Smooth muscle cell (in vitro differentiated cells): ENCODE measurements around the gene GLI2. TPM values are rescaled to one million over a fixed set of nuclear protein-coding genes. Genes with fewer than 3 reads are reported as not detected.

Experiments
- DNase-seq: peaks from one replicate; lab custom pipeline; 2025; ENCODE audit not compliant: unreplicated experiment; lab: John Stamatoyannopoulos, UW
- H2AFZ ChIP-seq: fragments of 200-600 bp; sonication (generic); 2 replicates; pipeline ENCODE4 v1.6.0; 2016; ENCODE audit warnings: antibody characterized with exemption, low read depth, mild to moderate bottlenecking
- H3F3A ChIP-seq: fragments of 200-600 bp; sonication (generic); 2 replicates; pipeline ENCODE4 v1.6.0; 2017; ENCODE audit warnings: antibody characterized with exemption, low read depth
- H3K27ac ChIP-seq: fragments of 200-600 bp; sonication (generic); 2 replicates; pipeline ENCODE4 v1.5.1; 2016; ENCODE audit warnings: low read depth, mild to moderate bottlenecking
- H3K27me3 ChIP-seq: fragments of 200-600 bp; sonication (generic); 2 replicates; pipeline ENCODE4 v1.6.1; 2016; ENCODE audit warnings: low read depth, mild to moderate bottlenecking
- H3K36me3 ChIP-seq: fragments of 200-600 bp; sonication (generic); 2 replicates; pipeline ENCODE4 v1.5.1; 2016; ENCODE audit warnings: low read depth
- H3K4me1 ChIP-seq: fragments of 200-600 bp; sonication (generic); 2 replicates; pipeline ENCODE4 v1.5.1; 2016; ENCODE audit warnings: low read depth
- H3K4me2 ChIP-seq: fragments of 200-600 bp; sonication (generic); 2 replicates; pipeline ENCODE4 v1.6.0; 2016; ENCODE audit warnings: mild to moderate bottlenecking
- H3K4me3 ChIP-seq: fragments of 200-600 bp; sonication (generic); 2 replicates; pipeline ENCODE4 v1.5.1; 2016; ENCODE audit warnings: mild to moderate bottlenecking
- H3K79me2 ChIP-seq: fragments of 200-600 bp; sonication (generic); 2 replicates; pipeline ENCODE4 v1.6.0; 2016; ENCODE audit warnings: low read depth, mild to moderate bottlenecking
- H3K9ac ChIP-seq: fragments of 200-600 bp; sonication (generic); 2 replicates; pipeline ENCODE4 v1.6.0; 2016; ENCODE audit warnings: low read depth
- H3K9me3 ChIP-seq: fragments of 200-600 bp; sonication (generic); replicated peaks from 2 replicates; pipeline ENCODE4 v1.5.1; 2016; ENCODE audit warnings: low read depth
- H4K20me1 ChIP-seq: fragments of 200-600 bp; sonication (generic); 2 replicates; pipeline ENCODE4 v1.6.0; 2016; ENCODE audit warnings: low read depth
- WGBS: methylation state at CpG from one replicate; pipeline ENCODE4 v1.1.7; 2016; ENCODE audit warnings: low lambda C conversion rate; 5-methylcytosine and 5-hydroxymethylcytosine counted together
- polyA plus RNA-seq: library from polyadenylated mRNA; unstranded; fragments of >200 nt; fragmentation: Nextera tagmentation; extraction: Ambion mirVana; gene quantifications from 2 replicates; pipeline ENCODE4 v1.2.1, GENCODE V29; 2016
- total RNA-seq: library from RNA; depleted of rRNA; stranded (reverse); fragments of >200 nt; gene quantifications from 2 replicates; pipeline ENCODE4 v1.2.3, GENCODE V29; 2014
- TF ChIP-seq, protein P1 (sequence below): fragments of 200-600 bp; sonication (generic); IDR thresholded peaks from 2 replicates; pipeline ENCODE4 v1.5.1; 2017; ENCODE audit warnings: borderline replicate concordance, mild to moderate bottlenecking, antibody characterized with exemption; ENCODE audit not compliant: insufficient read depth, poor library complexity, severe bottlenecking

The GLI2 gene
- total and polyA plus RNA-seq, 2 experiments from 2014 or later: 9.4 to 10.6 TPM

DNA sequence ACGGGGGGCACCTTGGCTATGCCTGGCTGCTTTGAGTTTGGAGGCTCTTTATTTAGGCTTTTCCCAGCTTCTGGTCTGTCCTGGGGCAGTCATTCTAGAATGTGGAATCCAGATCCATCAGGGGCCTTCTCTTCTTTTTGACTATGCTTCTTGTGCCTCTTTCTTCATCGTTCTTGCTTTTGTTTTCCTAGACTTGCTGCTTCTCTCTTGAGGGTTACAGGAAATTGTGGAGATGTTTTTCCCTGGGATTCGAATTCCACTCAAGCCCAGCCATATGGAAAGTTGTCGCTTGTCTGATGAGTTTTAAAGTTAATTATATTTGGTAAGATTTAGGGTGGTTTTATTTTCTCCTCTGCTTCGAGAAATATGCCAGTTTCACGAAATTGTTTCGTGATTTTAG lies 2.4 kb downstream of the GLI2 start:
- no peak for DNase-seq
- Histone ChIP-seq H2AFZ (no peak overlapping the region), H3K4me2 (peak overlapping the region; percentile 100), H3K27me3 (no peaks in the 10 kb centered on the region), H3K4me1 (peaks cover 52% of the 10 kb centered on the region), H3F3A (peaks cover 14% of the 10 kb centered on the region), H3K27ac (peak overlapping the region; percentile 87), H3K79me2 (peaks cover 54% of the 10 kb centered on the region), H3K36me3 (no peaks in the 10 kb centered on the region), H4K20me1 (no peaks in the 10 kb centered on the region), H3K9ac (peak overlapping the region; percentile 80), H3K9me3 (no peaks in the 10 kb centered on the region), H3K4me3 (peak overlapping the region; percentile 82)
- TF ChIP-seq, protein P1, sequence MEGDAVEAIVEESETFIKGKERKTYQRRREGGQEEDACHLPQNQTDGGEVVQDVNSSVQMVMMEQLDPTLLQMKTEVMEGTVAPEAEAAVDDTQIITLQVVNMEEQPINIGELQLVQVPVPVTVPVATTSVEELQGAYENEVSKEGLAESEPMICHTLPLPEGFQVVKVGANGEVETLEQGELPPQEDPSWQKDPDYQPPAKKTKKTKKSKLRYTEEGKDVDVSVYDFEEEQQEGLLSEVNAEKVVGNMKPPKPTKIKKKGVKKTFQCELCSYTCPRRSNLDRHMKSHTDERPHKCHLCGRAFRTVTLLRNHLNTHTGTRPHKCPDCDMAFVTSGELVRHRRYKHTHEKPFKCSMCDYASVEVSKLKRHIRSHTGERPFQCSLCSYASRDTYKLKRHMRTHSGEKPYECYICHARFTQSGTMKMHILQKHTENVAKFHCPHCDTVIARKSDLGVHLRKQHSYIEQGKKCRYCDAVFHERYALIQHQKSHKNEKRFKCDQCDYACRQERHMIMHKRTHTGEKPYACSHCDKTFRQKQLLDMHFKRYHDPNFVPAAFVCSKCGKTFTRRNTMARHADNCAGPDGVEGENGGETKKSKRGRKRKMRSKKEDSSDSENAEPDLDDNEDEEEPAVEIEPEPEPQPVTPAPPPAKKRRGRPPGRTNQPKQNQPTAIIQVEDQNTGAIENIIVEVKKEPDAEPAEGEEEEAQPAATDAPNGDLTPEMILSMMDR: no peak
- 16% methylated on average over 7 of the region's 7 CpGs for WGBS

DNA sequence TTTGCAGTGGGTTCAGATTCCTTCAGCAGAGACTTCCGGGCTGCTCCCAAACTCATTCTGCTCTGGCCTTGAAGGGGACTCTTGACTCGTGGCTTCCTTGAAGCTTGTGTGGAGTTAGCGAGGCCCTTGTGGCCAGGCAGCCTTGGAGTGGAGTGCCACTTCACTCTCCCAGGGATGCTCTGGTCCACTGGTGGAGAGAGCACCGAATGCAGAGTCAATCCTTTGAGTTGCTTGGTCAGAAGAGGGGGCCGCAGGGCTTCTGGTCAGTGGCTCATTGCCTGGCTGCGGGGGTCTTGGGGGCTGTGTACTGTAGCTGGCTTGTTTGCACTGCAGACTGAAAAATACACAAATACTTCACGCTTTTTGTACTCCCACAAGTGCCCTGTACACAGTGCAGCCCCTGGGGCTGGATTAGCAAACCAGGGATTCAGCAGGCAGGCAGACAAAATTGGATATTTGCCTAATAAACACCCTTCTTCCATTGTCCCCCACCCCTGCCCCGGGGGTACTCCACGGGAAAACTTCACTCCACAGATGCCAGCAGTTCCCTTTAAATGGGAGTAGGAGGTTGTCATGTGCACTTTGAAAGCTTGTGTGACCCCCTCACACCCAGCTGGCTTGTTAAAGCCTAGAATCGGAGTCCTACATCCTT lies 3.2 kb downstream of the GLI2 start:
- H3K9ac ChIP-seq: peak overlapping the region; percentile 15
- H3K27ac ChIP-seq: peak overlapping the region; percentile 87
- H2AFZ ChIP-seq: no peak overlapping the region
- H3K4me2 ChIP-seq: peak overlapping the region; percentile 100
- H3F3A ChIP-seq: peaks cover 14% of the 10 kb centered on the region
- no peak for DNase-seq
- H3K9me3 ChIP-seq: no peaks in the 10 kb centered on the region
- peaks cover 2% of the 10 kb centered on the region for H4K20me1 ChIP-seq
- TF ChIP-seq, protein P1: no peak
- no peak overlapping the region for H3K4me3 ChIP-seq
- H3K36me3 ChIP-seq: no peaks in the 10 kb centered on the region
- peaks cover 61% of the 10 kb centered on the region for H3K79me2 ChIP-seq
- H3K4me1 ChIP-seq: peaks cover 52% of the 10 kb centered on the region
- 38% methylated on average over 10 of the region's 10 CpGs for WGBS
- no peaks in the 10 kb centered on the region for H3K27me3 ChIP-seq

GRCh38 chr2:120739438-120740090 lies 3.9 kb downstream of the GLI2 start:
- no peak for DNase-seq
- TF ChIP-seq, protein P1: no peak
- Histone ChIP-seq H3K79me2 (peaks cover 68% of the 10 kb centered on the region), H2AFZ (no peak overlapping the region), H3K36me3 (no peaks in the 10 kb centered on the region), H3K4me3 (no peak overlapping the region), H3K4me1 (peaks cover 51% of the 10 kb centered on the region), H3K27me3 (no peaks in the 10 kb centered on the region), H4K20me1 (peaks cover 9% of the 10 kb centered on the region), H3K9me3 (no peaks in the 10 kb centered on the region), H3K4me2 (peak overlapping the region; percentile 100), H3F3A (peaks cover 14% of the 10 kb centered on the region), H3K27ac (peak overlapping the region; percentile 87), H3K9ac (peak overlapping the region; percentile 46)
- 36% methylated on average over 8 of the region's 8 CpGs for WGBS
